Stimulated activated CD4-positive, alpha-beta T cell treated with anti-CD3 and anti-CD28 coated beads, TNF-alpha, amount 100 ng/mL, for 48 hours (primary cell): ENCODE measurements around the gene E2F4.
A peak's percentile ranks its signal among the peaks of the same experiment; 100 is the strongest.

Source experiments
- DNase-seq, 3 donors: peaks; one replicate each; pipeline ENCODE4 v3.0.0-alpha.2; 2020; ENCODE audit warnings: low read depth in 3 of 3

The E2F4 gene

DNA sequence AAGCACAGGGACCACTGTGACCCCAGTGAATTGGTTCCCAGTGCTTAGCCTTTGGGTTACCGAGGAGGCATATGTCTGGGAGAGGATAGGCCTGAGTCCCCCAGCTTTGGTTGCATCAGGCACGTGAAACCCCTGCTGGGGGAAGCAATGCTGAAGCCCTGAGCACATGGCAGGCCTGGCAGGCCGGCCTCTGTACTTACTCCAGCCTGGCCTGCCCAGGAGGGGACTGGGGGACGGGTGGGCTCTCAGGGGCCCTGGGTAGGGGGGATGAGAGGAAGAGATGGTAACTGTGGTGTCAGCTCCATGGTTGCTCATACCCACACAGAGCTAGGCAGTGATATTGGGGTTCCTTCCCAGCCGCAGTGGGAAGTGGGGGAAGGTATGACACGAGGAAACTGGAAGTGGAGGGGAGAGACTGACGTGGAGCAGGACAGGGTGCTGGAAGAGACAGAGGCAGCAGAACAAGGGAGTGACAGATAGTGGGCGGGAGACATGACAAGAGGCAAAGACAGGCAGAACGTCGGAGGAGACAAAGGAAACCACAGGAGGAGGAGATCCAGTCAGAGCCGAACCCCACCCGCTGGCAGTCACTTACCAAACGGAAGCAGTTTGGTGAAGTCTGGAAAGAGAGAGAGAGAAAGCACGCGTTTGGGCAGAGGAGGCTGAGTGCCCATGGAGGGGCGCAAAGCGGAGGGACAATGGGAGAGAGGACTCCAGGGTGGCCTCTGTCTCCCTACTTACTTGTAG, 44.0 kb downstream of the E2F4 start:
- peak in 2 of 3 donors; percentile 16 to 22 for DNase-seq

DNA sequence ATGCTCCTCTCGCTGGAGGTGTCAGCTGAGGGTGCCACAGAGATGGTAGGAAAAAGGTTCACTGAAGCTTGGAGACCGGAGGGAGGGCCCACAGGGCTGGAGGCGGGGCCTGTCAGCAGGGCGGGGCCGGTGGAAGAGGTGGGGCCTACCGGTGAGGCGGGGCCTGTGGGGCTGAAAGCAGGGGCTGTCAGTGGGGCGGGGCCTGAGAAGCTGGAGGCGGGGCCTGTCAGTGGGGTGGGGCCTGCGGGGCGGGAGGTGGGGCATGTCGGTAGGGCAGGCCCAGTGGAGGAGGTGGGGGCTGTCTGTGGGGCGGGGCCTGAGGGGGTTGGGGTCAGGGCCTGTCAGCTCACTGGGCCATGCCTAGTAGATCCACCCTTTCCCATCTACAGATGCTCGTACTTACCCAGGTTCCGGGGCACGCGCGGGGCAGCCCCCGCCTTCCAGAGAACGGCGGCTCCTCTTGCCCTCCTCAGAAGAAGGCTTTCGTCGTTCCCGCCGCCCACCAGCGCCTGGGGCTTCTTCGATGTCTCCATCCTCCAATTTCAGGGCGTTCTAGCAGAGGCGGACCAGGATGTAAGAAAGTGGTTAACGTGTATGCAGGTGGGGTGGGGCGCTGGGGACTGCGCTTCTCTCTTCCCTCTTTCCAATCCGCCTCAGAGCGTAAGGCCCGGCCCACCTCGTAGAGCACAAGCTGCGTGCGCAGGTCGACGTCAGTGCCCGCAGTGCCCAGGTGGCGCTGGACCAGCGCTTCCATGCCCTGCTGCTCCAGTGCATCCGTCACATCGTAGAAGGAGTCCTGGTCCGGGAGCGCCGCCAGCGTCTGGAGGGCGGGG, 44.8 kb downstream of the E2F4 start:
- peak; percentile 78 to 89 (median 80) for DNase-seq

DNA sequence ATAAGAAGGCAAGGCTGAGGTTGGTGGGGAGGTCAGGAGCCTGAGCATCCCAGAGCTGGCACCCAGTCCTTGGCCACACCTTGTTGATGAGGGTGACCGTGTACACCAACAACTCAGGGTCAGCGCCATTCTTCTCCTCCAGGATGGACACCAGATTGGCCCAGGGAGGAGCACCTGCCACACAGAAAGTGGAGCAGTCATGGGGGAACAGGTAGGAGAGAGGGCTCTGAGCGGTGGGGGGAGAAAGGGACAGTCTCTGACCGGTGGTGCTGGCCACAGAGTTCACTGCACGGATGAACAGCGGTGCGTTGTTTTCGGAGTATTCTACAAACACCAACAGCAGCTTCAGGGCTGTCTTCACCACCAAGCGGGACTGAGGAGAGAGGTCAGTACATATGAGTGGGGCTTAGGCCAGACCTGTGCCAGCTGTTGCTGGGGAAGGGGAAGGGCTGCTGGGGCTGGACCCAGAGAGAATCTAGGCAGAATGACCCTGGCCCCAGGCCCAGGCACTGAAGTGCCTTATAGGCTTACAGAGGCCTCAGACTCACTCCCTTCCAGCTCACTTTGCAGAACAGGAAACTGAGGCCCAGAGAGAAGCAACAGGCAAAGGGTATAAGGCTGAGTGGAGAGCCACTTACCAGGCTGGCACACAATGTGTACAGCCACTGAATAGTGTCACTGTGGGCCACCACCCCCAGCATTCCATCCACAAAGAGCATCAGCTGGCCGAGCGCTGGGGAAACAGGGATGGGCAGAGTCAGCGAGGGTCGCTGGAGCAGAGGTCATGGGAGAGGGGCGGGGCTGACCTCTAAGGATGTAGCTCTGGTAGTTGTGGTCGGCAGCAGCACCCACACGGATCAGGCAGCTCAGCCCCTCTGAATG, 45.7 kb downstream of the E2F4 start:
- DNase-seq: no peak

DNA sequence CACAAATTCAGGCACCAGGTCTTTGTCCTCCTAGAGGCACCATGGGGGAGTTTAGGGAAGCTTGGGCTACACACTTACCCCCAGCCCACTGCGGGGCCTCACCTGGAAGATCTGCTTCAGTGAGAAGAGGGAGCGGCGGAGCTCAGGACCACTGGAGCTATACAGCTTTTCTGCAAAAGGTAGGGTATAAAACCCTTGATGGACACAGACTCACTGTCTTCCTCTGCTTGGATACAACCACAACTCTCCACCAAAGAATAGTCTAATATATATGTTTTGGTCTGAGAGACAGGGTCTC, 46.3 kb downstream of the E2F4 start:
- no peak for DNase-seq

DNA sequence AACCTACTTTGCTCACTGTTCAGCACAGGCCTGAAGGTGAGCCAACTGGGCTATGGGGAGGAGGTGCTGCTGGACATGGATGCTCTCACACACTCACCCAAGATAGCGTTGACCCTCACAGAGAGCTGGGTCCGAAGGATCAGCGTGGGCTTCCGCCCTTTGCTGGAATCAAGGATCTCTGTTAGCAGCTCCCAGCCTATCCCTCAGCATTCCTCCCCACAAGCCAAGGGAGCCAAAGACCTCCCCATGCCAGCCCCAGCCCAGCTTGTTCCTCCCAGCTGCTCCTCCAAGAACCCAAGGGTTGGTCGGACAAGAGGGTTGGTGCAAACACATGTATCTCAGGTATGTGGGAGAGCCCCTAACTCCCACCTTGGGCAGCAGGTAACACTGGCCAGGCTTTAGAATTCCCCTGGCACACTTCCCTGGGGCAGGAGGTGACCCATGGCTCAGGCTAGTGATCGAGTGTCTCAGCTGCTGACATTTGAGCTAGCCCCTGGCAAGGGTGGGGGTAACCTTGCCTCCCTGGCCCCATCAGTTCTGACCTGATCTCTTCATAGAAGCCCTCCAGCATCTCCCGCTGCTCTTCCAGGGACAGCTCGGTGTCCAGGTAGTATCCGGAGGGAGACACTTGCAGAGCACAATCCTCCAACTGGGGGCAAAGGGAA, 47.0 kb downstream of the E2F4 start:
- no peak for DNase-seq

DNA sequence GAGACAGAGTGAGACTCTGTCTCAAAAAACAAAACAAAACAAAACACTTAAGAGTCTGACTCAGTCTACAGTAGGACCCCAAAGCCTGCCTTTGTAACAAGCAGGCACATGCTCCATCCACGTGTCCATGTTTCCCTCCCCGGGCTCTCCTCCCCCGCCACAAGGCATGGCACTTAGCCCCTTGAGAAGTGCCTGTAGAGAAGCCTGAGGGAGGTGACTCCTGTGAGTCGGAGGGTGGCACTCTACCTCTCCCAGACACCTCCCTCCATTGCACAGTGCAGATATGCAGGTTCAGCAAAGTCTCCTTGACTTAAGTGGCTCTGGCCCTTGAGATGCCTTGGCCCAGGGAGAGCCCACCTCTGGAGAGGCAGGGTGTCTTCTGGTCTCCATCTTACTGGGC, 48.6 kb downstream of the E2F4 start:
- DNase-seq: no peak

DNA sequence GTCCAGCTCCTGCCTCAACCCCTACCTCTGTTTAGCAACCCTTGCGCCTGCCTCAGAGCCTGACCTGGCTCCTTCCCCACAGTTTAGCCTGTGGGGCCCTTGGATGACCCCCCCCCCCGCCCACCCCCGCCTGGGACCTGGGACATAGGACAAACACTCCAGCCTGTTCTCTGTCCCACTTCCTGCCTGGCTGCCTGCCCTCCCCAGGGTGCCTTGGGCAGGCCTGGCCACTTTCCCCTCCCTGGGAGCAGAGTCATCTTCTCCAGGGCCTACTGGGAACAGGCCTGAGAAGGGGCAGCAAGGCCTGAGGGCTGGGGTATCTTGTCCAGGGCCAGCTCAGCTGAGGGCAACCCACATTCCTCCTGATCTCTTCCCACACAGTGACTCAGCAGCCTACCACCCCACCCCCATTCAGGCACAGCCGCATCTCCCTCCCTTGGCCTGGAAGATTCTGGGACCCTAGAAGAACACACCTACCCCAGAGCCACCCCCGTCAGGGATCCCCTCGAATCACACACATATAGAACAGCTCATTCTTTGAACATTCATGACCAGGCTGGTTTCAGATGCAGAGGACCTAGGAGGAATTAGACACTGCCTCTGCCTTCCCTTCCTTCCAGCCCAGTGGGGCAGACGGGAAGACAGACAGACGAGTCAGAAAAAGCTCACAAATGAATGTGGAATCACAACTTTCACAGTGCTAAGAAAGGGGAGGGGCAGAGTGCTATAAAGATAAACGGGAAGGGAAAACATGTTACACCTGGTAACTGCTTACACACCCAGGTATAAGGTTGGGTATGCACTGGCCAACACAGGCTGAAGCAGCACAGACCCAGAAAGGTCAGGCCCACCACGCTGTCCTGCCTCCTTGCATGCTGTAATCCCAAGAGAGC, 49.3 kb downstream of the E2F4 start:
- DNase-seq: no peak

DNA sequence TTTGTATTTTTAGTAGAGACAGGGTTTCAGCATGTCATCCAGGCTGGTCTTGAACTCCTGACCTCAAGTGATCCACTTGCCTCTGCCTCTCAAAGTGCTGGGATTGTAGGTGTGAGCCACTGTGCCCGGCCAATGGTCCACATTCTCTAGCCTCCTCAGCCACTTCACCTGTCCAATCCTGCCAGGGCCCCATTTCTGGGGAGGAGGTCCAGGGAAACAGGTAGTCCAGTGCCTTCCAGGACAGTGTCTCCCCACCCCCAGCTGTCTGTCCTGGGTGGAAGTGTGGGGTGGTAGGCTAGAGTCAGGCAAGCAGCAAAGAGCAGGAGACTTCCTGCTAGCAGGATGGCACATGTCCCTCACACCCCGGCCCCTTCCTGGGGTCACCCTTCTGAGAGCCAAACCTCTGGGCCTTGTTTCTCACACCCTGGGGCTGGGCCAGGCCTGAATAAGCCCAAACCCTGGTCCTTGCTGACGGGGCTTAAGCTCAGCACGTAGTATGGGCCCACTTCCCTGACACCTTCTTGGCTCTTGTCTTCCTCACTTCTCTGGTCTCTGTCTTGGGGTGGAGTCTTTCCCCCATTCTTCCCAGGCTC, 50.3 kb downstream of the E2F4 start:
- no peak for DNase-seq

DNA sequence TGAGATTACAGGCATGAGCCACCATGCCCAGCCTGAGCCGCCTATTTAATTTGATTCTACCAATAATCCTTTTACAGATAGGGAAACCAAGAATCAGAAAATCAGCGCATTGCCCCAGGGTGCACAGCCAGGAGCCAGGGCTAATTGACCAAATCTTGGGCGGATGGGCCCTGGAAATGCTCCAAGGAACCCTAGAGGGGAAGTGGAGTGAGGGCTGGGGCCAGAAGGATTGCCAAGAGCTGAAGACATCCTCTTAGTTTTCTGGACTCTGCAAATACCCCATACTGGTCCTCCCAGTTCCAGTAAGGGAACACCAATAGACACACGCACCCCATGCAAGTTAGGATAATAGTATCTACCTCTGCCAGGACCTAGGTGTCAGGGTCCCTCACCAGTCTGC, 51.5 kb downstream of the E2F4 start:
- DNase-seq: no peak

DNA sequence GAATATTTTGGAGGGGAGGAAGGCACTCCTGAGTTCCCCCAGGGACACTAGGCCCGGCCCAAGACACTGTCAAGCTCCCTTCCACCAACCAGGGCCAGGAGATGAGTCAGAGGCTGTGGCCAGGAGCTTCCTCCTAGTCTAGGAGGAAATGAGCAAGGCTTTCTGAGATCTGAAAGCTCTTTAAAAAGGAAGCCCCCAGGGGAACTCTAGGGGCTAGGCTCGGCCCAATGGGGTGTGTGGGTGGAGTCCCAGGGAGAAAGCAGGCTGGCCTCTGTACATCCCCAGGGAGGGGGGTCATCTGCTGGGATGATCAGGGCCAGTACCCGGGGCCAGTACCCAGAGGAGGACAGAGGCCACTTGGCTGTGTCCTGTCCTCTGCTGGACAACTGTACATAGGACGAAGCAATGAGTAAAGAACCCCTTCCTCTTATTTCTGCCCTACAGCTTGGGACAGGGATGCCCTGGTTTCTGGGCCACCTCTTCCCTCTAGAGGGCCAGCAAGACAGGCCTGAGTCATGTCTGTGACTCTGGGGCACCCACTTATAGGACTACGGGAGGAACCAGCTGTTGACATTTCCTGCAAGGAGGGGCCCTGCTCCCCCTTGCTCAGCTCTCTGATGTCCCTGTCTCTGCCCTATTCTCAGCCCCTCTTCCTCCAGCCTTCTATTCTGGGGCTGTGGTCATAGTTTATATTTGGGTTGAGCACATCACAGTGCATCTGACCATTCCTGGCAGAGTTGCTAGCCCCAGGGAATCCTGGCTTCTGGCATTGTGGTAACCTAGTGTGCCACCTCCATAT, 52.6 kb downstream of the E2F4 start:
- DNase-seq: peak; percentile 62 to 72 (median 66)

DNA sequence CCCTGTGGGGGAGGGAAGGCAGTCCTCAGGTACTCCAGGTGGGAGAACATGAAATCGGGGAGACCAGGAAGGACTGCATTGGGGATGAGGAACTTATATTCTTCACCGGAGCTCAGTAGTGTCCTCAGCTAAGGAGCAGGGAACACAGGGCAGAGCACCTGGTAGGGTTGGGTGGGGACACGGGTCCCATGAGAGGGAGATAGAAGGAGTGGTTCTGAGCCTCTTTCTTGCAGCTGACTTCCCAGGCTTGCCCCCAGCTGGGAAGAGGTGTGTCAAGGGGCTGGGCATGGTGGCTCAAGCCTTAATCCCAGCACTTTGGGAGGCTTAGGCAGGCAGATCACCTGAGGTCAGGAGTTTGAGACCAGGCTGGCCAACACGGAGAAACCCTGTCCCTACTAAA, 53.2 kb downstream of the E2F4 start:
- no peak for DNase-seq

DNA sequence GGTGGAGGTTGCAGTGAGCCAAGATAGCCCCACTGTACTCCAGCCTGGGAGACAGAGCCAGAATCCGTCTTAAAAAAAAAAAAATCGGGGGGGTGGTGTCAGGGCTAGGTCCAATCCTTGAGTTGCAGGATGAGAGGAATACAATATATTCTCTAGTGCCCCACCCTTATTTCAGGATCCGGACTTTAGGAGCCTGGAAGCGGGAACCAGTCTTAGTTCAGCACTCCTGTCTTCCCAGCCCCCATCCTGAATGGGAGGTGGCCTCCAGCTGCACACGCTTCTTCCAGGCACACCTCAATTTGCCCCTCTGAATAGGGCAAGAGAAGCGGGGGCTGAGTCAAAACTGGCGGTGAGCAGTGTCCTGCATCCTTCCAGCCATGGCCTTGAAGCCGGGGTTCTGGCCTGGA, 53.7 kb downstream of the E2F4 start:
- no peak for DNase-seq

DNA sequence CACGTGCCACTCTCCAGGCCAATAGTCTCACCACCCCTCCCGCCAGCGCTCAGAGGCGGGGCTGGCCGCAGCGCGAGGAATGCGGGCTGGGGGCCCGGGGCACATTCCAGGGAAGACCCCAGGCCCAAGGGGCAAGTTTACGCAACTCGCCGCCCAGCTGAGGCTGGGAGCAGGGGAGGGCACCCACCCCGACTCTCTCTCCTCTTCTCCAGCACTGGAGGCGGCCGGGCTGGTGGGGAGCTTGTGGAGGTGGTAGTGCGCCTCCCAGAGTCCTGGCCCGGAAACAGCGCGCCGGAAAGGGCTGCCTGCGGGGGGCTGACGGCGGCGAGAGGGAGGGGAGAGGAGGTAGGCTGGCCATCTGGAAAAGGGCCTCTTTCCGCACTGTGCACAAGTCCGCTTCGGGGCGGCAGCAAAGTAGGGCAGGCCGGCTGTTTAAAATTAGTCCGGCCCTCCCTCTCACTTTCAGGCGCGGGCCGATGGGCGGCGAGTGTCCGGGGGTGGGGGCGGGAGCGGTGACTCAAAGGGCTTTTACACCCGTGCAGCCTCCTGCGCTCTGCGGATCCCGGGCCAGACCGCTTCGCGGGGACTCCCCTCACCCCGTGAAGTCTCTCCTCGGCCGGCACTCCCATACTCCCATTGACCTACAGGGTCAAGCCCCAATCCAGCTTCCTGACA, 54.3 kb downstream of the E2F4 start:
- peak; percentile 10 to 35 (median 23) for DNase-seq

DNA sequence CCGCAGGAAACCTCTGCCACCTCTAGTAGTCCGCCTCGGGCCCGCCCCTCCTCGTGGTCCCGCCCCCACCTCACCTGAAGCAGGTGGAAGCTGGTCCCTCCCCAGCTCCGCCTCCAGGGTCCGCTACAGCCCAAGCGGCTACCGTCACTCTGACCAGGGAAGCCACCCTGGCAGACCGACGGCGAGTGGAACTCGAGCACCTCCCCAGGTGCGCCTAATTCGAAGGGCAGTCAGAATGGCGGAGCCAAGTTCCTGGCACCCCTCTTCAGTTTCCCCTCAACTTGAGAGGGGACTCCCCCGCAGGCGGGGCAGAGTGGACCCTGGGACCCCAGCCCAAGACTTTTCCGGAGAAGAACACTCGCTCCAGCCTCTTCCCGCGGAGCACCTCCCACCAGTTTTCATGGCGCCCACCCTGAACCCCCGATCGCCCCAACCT, 54.8 kb downstream of the E2F4 start:
- DNase-seq: no peak

DNA sequence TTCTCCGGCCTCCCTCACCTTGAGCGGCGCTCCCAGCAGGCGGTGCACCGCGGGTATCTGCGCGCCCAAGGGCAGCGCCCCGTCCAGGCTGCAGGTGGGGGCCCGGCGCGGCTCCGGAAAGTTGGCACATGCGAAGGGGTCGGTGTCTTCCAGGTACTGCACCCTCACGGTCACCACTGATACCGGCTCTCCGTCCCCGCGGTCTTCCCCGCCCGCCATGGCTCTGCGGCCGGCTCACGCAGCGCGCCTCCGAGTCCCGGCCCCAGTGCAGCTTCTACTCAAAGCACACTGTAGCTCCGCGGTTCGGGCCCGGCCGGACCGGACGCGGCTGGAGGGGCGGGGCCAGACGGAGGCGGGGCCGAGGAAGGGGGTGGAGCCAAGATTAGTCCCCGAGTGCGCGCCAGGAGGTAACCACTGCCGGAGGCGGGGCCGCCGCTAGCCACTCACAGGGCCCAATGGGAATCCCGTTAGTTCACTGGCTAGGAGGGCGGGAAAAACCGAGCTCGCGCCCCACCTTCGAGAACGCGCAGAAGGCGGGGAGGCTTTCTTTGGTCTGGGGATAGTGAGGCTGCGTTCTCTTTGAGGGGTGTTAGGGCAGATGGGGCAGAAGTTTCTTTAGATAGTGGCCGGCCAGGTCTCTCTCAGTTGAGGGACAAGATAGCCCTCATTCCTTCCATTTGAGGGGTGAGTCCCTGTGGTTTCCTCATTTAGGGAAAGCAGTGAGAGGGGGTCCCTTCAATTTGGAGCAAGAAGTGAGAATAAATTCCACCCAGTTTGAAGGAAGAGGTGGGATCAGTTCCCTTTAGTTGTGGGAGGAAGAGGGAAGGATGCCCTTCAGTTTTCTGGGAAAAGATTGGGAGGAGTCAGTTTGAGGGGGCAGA, 55.5 kb downstream of the E2F4 start, which contains the start of gene FHOD1:
Gene FHOD1 (minus strand): TSS at position 290 of the 881 bp plus-strand sequence. CDS start 71 bp downstream, at position 219.
- DNase-seq: peak; percentile 96 to 98 (median 97)

DNA sequence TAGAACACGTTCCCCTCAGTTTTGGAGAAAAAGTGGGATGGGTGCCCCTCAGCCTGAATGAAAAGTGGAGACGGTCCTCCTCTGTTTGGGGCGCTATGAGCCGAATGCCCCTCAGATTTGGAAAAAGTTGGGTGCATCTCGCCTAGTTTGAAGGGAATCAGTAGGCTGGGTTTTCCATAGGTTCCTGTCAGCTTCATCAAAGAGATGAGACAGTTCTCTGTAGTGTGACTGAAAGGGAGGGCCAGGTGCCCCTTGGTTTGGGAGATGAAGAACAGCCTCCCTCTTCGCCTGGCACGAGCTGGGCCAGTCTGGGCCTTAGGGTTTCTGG, 56.1 kb downstream of the E2F4 start:
- no peak for DNase-seq
